ENCODE measurements around the gene ALX4.

The ALX4 gene

GRCh38 chr11:44279483-44279882 is 30.5 kb downstream of the ALX4 start:
- ChIA-PET CTCF (no interaction called here), POLR2A (no interaction called here)
- TF ChIP-seq CTBP1 (IDR thresholded peaks at IDR 0.05; ENCODE audit: borderline replicate concordance) = no peak
- TF ChIP-seq FOXA1 (IDR thresholded peaks at IDR 0.05) = no peak
- TF ChIP-seq ARNT (IDR thresholded peaks at IDR 0.05) = no peak
- no peak for TF ChIP-seq HDGF (IDR thresholded peaks at IDR 0.05; ENCODE audit: borderline replicate concordance)
- DNase-seq (ENCODE audit: extremely low spot score) = no peak

- no peak for DNase-seq (ENCODE audit: extremely low spot score)
- ChIA-PET CTCF (interaction anchor here (0.6 kb wide), 1 partner anchor 650 kb away, joined by 3 read pairs; no protein-coding TSS in a partner anchor), POLR2A (no interaction called here)
- TF ChIP-seq L3MBTL2 (conservative IDR thresholded peaks at IDR 0.05) (no peak), ZNF384 (IDR thresholded peaks at IDR 0.05) (no peak), PKNOX1 (IDR thresholded peaks at IDR 0.05) (no peak), SUZ12 (IDR thresholded peaks at IDR 0.05) (no peak), FOXM1 (IDR thresholded peaks at IDR 0.05; ENCODE audit: borderline replicate concordance) (no peak), SP1 (IDR thresholded peaks at IDR 0.05) (no peak), ARNT (IDR thresholded peaks at IDR 0.05) (no peak), FOXK2 (IDR thresholded peaks at IDR 0.05) (no peak), LEF1 (IDR thresholded peaks at IDR 0.05; ENCODE audit: borderline replicate concordance) (no peak), HDGF (IDR thresholded peaks at IDR 0.05; ENCODE audit: borderline replicate concordance) (no peak), CTBP1 (IDR thresholded peaks at IDR 0.05; ENCODE audit: borderline replicate concordance) (no peak), FOXA1 (IDR thresholded peaks at IDR 0.05) (no peak), NFRKB (IDR thresholded peaks at IDR 0.05) (no peak), BHLHE40 (IDR thresholded peaks at IDR 0.05; ENCODE audit: borderline replicate concordance) (no peak), TARDBP (IDR thresholded peaks at IDR 0.05) (no peak), ELF4 (IDR thresholded peaks at IDR 0.05) (no peak)
Observed at GRCh38 chr11:44277196-44278090, 32.5 kb downstream of the ALX4 start.

GRCh38 chr11:44275961-44276550 is 33.9 kb downstream of the ALX4 start:
- ChIA-PET POLR2A (no interaction called here), CTCF (no interaction called here)
- no peak for DNase-seq (ENCODE audit: extremely low spot score)
- TF ChIP-seq LEF1 (IDR thresholded peaks at IDR 0.05; ENCODE audit: borderline replicate concordance) (no peak), FOXA1 (IDR thresholded peaks at IDR 0.05) (no peak), ARNT (IDR thresholded peaks at IDR 0.05) (no peak), SUZ12 (IDR thresholded peaks at IDR 0.05) (no peak), NFRKB (IDR thresholded peaks at IDR 0.05) (no peak)

GRCh38 chr11:44275241-44275640 is 34.7 kb downstream of the ALX4 start:
- no peak for DNase-seq (ENCODE audit: extremely low spot score)
- TF ChIP-seq SP1 (IDR thresholded peaks at IDR 0.05) (no peak), CTBP1 (IDR thresholded peaks at IDR 0.05; ENCODE audit: borderline replicate concordance) (no peak), TARDBP (IDR thresholded peaks at IDR 0.05) (no peak), ELF4 (IDR thresholded peaks at IDR 0.05) (no peak), NFRKB (IDR thresholded peaks at IDR 0.05) (no peak), FOXK2 (IDR thresholded peaks at IDR 0.05) (no peak), HDGF (IDR thresholded peaks at IDR 0.05; ENCODE audit: borderline replicate concordance) (no peak), FOXM1 (IDR thresholded peaks at IDR 0.05; ENCODE audit: borderline replicate concordance) (no peak), PKNOX1 (IDR thresholded peaks at IDR 0.05) (no peak), ARNT (IDR thresholded peaks at IDR 0.05) (no peak), L3MBTL2 (conservative IDR thresholded peaks at IDR 0.05) (no peak), BHLHE40 (IDR thresholded peaks at IDR 0.05; ENCODE audit: borderline replicate concordance) (no peak), ZNF384 (IDR thresholded peaks at IDR 0.05) (no peak), SUZ12 (IDR thresholded peaks at IDR 0.05) (no peak), FOXA1 (IDR thresholded peaks at IDR 0.05) (no peak), LEF1 (IDR thresholded peaks at IDR 0.05; ENCODE audit: borderline replicate concordance) (no peak)
- POLR2A ChIA-PET = no interaction called here
- CTCF ChIA-PET = no interaction called here

GRCh38 chr11:44274404-44274803 is 35.5 kb downstream of the ALX4 start:
- ChIA-PET POLR2A (no interaction called here), CTCF (no interaction called here)
- DNase-seq (ENCODE audit: extremely low spot score) = no peak

GRCh38 chr11:44271286-44271685 is 38.7 kb downstream of the ALX4 start:
- ChIA-PET CTCF (no interaction called here), POLR2A (no interaction called here)
- TF ChIP-seq FOXK2 (IDR thresholded peaks at IDR 0.05) (no peak), BHLHE40 (IDR thresholded peaks at IDR 0.05; ENCODE audit: borderline replicate concordance) (no peak), LEF1 (IDR thresholded peaks at IDR 0.05; ENCODE audit: borderline replicate concordance) (no peak), SP1 (IDR thresholded peaks at IDR 0.05) (no peak), NFRKB (IDR thresholded peaks at IDR 0.05) (no peak), CTBP1 (IDR thresholded peaks at IDR 0.05; ENCODE audit: borderline replicate concordance) (no peak), ARNT (IDR thresholded peaks at IDR 0.05) (no peak), TARDBP (IDR thresholded peaks at IDR 0.05) (no peak), ZNF384 (IDR thresholded peaks at IDR 0.05) (no peak), PKNOX1 (IDR thresholded peaks at IDR 0.05) (no peak), L3MBTL2 (conservative IDR thresholded peaks at IDR 0.05) (no peak), FOXA1 (IDR thresholded peaks at IDR 0.05) (no peak), SUZ12 (IDR thresholded peaks at IDR 0.05) (no peak), HDGF (IDR thresholded peaks at IDR 0.05; ENCODE audit: borderline replicate concordance) (no peak), FOXM1 (IDR thresholded peaks at IDR 0.05; ENCODE audit: borderline replicate concordance) (no peak), ELF4 (IDR thresholded peaks at IDR 0.05) (no peak)
- no peak for DNase-seq (ENCODE audit: extremely low spot score)

More at GRCh38 chr11:44274404-44274803, 35.5 kb downstream of the ALX4 start:
- TF ChIP-seq ELF4 (IDR thresholded peaks at IDR 0.05) (no peak), PKNOX1 (IDR thresholded peaks at IDR 0.05) (no peak), L3MBTL2 (conservative IDR thresholded peaks at IDR 0.05) (no peak)
